Muscle of leg (tissue), 16 donors: ENCODE results near the gene ATP12A. TPM values are rescaled to one million over a fixed set of nuclear protein-coding genes. Genes with fewer than 3 reads are reported as not detected.

Source experiments
- DNase-seq: peaks from one replicate; pipeline ENCODE4 v3.0.0; 2013
- H3K27ac ChIP-seq: one replicate; pipeline ENCODE4 v1.5.1; 2013; ENCODE audit warnings: mild to moderate bottlenecking, low read length, control low read depth
- H3K27me3 ChIP-seq: one replicate; pipeline ENCODE4 v1.6.1; 2013; ENCODE audit warnings: low read length; ENCODE audit not compliant: control insufficient read depth, insufficient read depth
- H3K36me3 ChIP-seq: one replicate; pipeline ENCODE4 v1.6.1; 2013; ENCODE audit warnings: low read length; ENCODE audit not compliant: control insufficient read depth, insufficient read depth
- H3K4me1 ChIP-seq: one replicate; pipeline ENCODE4 v1.6.1; 2013; ENCODE audit warnings: low read length; ENCODE audit not compliant: control insufficient read depth, insufficient read depth
- H3K4me3 ChIP-seq: one replicate; pipeline ENCODE4 v1.5.1; 2013; ENCODE audit warnings: low read length, control low read depth
- H3K9me3 ChIP-seq: replicated peaks from 2 replicates; pipeline ENCODE4 v1.6.1; 2013; ENCODE audit warnings: low read depth, low read length; ENCODE audit not compliant: control insufficient read depth
- WGBS: methylation state at CpG from one replicate; pipeline ENCODE4 v1.1.5; 2013; ENCODE audit warnings: missing lambda C conversion rate; ENCODE audit not compliant: insufficient coverage; 5-methylcytosine and 5-hydroxymethylcytosine counted together
- long read RNA-seq, 11 donors: transcript quantifications; one replicate each; lab custom pipeline, GENCODE V29; 2026
- polyA plus RNA-seq, 8 donors: library from polyadenylated mRNA; unstranded; fragments of 120-200 nt; gene quantifications; one replicate each; pipeline versions ENCODE4 v1.2.1 to v1.2.3, GENCODE V29; 2013; ENCODE audit warnings: inconsistent platforms in 1 of 8, low replicate concordance in 1 of 8; ENCODE audit not compliant: insufficient read length in 8 of 8, insufficient read depth in 1 of 8
- total RNA-seq: library from RNA; stranded (reverse); fragments of 120-200 nt; gene quantifications from one replicate; pipeline ENCODE4 v1.2.4, GENCODE V29; 2013

Gene ATP12A
- total RNA-seq (not detected), polyA plus RNA-seq (under 1 TPM in 2 of 8 donors, not detected in 6; 0.07 to 0.12 TPM)
- long read RNA-seq, donor 1 = 0 reads
- long read RNA-seq, donor 2 = 0 reads
- long read RNA-seq, donor 3 = 0 reads
- long read RNA-seq, donor 4 = 0 reads
- long read RNA-seq, donor 5 = 0 reads
- long read RNA-seq, donor 6 = 0 reads
- long read RNA-seq, donor 7 = 0 reads
- long read RNA-seq, donor 8 = 0 reads
- long read RNA-seq, donor 9 = 0 reads
- long read RNA-seq, donor 10 = 0 reads
- long read RNA-seq, donor 11 = 0 reads

GRCh38 chr13:24680258-24680920 is at the start of gene ATP12A:
TSS of gene ATP12A (plus strand) at chr13:24680408. CDS start at chr13:24680744, 336 bp downstream.
- peaks cover 9% of the 10 kb centered on the region for H3K4me1 ChIP-seq
- H3K27me3 ChIP-seq = peaks cover 33% of the 10 kb centered on the region
- WGBS = under 1% methylated on average over 75 of the region's 75 CpGs
- no peaks in the 10 kb centered on the region for H3K9me3 ChIP-seq
- H3K27ac ChIP-seq = no peak within 1 kb of the TSS
- H3K4me3 ChIP-seq = no peak within 1 kb of the TSS
- H3K36me3 ChIP-seq = no peaks in the 10 kb centered on the region
- DNase-seq = no peak

DNA sequence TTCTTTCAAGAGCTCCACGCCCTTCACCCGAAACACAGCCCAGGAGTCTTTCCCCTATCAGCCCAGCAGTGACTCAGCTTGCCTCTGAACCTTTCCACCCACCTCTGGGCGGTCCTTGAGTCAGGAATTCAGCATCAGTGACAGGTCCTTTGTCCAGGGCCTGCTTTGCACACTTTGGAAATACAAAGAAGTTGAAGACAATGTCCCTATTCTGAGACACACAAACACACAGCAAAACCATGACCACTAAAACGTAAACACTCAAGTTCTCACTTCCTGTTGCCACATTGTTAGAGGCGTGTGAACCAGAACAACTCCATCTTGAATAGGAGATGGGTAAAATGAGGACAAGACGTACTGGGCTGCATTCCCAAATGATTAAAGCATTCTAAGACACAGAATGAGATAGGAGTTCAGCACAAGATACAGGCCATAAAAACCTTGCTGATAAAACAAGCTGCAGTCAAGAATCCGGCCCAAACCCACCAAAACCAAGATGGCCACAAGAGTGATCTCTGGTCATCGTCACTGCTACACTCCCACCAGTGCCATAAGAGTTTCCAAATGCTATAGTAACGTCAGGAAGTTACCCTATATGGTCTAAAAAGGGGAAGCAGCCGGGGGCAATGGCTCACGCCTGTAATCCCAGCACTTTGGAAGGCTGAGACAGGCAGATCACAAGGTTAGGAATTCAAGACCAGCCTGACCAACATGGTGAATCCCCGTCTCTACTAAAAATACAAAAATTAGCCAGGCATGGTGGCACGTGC is 49.2 kb upstream of the ATP12A start:
- no peak for DNase-seq
- 90% methylated on average over 3 of the region's 13 CpGs for WGBS
- Histone ChIP-seq H3K4me3 (no peak overlapping the region), H3K36me3 (no peaks in the 10 kb centered on the region), H3K4me1 (no peaks in the 10 kb centered on the region), H3K27me3 (no peaks in the 10 kb centered on the region), H3K27ac (no peak overlapping the region), H3K9me3 (no peaks in the 10 kb centered on the region)

- no peaks in the 10 kb centered on the region for H3K36me3 ChIP-seq
- no peaks in the 10 kb centered on the region for H3K27me3 ChIP-seq
- no peaks in the 10 kb centered on the region for H3K4me1 ChIP-seq
- no peaks in the 10 kb centered on the region for H3K9me3 ChIP-seq
- WGBS = 84% methylated on average over 3 of the region's 5 CpGs
- no peak overlapping the region for H3K4me3 ChIP-seq
- H3K27ac ChIP-seq = no peak overlapping the region
- DNase-seq = no peak
Measured at GRCh38 chr13:24631922-24632321, 48.3 kb upstream of the ATP12A start.

GRCh38 chr13:24632382-24633121 is 47.7 kb upstream of the ATP12A start:
- WGBS = 100% methylated on average over 2 of the region's 6 CpGs

GRCh38 chr13:24636776-24637175 is 43.4 kb upstream of the ATP12A start:
- WGBS = 77% methylated on average over 6 of the region's 8 CpGs
- Histone ChIP-seq H3K4me3 (no peak overlapping the region), H3K4me1 (no peaks in the 10 kb centered on the region), H3K9me3 (no peaks in the 10 kb centered on the region), H3K27me3 (peaks cover 4% of the 10 kb centered on the region), H3K36me3 (no peaks in the 10 kb centered on the region), H3K27ac (no peak overlapping the region)
- DNase-seq = no peak

More at GRCh38 chr13:24632382-24633121, 47.7 kb upstream of the ATP12A start:
- no peak for DNase-seq
- Histone ChIP-seq H3K9me3 (no peaks in the 10 kb centered on the region), H3K27me3 (peaks cover under 1% of the 10 kb centered on the region), H3K36me3 (no peaks in the 10 kb centered on the region), H3K4me3 (no peak overlapping the region), H3K4me1 (no peaks in the 10 kb centered on the region), H3K27ac (no peak overlapping the region)

DNA sequence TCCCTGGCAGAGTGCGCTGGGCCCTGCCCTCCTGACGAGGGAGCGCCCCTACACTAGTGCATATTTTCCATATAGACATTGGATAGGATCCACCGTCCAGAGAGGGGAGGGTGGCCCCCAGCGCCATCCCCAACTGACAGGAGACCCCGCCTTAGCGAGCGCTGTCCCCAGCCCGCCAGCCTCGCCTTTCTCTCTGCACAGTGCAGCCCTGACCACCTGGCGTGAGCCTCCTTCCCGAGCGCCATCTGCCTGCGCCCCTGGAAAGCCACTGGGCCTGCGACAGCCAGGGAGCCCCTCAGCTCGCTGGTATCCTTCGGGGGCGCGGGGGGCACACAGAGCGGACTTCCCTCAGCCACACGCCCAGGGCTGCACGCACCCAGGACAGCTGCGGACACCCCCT is 42.1 kb upstream of the ATP12A start:
- WGBS = 47% methylated on average over 20 of the region's 23 CpGs
- no peak for DNase-seq
- H3K27ac ChIP-seq = no peak overlapping the region

GRCh38 chr13:24640752-24641151 is 39.5 kb upstream of the ATP12A start:
- DNase-seq = no peak
- Histone ChIP-seq H3K27me3 (peaks cover 4% of the 10 kb centered on the region), H3K4me3 (no peak overlapping the region), H3K4me1 (no peaks in the 10 kb centered on the region), H3K27ac (no peak overlapping the region), H3K36me3 (no peaks in the 10 kb centered on the region), H3K9me3 (no peaks in the 10 kb centered on the region)
- WGBS = 94% methylated on average over 2 of the region's 4 CpGs

More for the DNA sequence above, 42.1 kb upstream of the ATP12A start:
- Histone ChIP-seq H3K27me3 (peaks cover 4% of the 10 kb centered on the region), H3K36me3 (no peaks in the 10 kb centered on the region), H3K4me1 (no peaks in the 10 kb centered on the region), H3K4me3 (no peak overlapping the region), H3K9me3 (no peaks in the 10 kb centered on the region)

GRCh38 chr13:24642219-24642618 is 38.0 kb upstream of the ATP12A start:
- Histone ChIP-seq H3K36me3 (no peaks in the 10 kb centered on the region), H3K27me3 (peaks cover 4% of the 10 kb centered on the region), H3K4me1 (no peaks in the 10 kb centered on the region), H3K9me3 (no peaks in the 10 kb centered on the region), H3K4me3 (no peak overlapping the region), H3K27ac (no peak overlapping the region)
- WGBS = 100% methylated on average over 2 of the region's 6 CpGs
- no peak for DNase-seq

GRCh38 chr13:24644036-24644435 is 36.2 kb upstream of the ATP12A start:
- H3K36me3 ChIP-seq = no peaks in the 10 kb centered on the region
- no peak overlapping the region for H3K27ac ChIP-seq
- no CpG with 5 or more reads among the region's 1 CpG for WGBS
- no peaks in the 10 kb centered on the region for H3K4me1 ChIP-seq
- H3K27me3 ChIP-seq = no peaks in the 10 kb centered on the region
- H3K4me3 ChIP-seq = no peak overlapping the region
- no peaks in the 10 kb centered on the region for H3K9me3 ChIP-seq
- DNase-seq = peak; percentile 32

DNA sequence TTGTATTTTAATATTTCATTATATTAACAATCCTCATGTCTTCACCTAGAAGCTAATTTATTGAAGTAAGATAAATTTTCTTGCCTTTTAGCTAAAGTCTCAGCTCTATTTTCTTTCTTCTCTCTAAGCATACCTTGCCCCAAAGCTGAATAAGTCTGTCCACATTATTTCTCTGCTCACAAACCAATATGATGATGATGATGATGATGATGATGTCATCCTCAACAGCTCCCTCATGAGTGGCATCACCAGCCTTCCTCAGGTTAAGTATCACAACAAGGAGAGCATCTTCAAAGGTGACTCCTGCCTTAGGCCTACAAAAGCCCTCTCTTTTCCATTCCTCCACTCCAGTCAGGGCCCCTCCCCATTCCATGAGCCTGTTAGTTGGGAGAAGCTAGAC is 31.9 kb upstream of the ATP12A start:
- Histone ChIP-seq H3K27ac (no peak overlapping the region), H3K9me3 (no peaks in the 10 kb centered on the region), H3K27me3 (no peaks in the 10 kb centered on the region), H3K4me3 (no peak overlapping the region), H3K36me3 (no peaks in the 10 kb centered on the region), H3K4me1 (no peaks in the 10 kb centered on the region)
- no peak for DNase-seq
